WTC11 (cell line): ENCODE data around the gene EXOSC2. TPM values are rescaled to one million over a fixed set of nuclear protein-coding genes. Genes with fewer than 3 reads are reported as not detected.

Source experiments
- CREB1 ChIP-seq: sonication (generic); formaldehyde crosslinking; IDR thresholded peaks from 2 replicates; pipeline ENCODE4 v1.8.0; 2023; ENCODE audit warnings: mild to moderate bottlenecking, missing genetic modification reagents
- FOXK1 ChIP-seq: sonication (generic); formaldehyde crosslinking; IDR thresholded peaks from 2 replicates; pipeline ENCODE4 v1.8.0; 2022; ENCODE audit warnings: mild to moderate bottlenecking, moderate library complexity, missing genetic modification reagents
- IRF2 ChIP-seq: sonication (generic); formaldehyde crosslinking; IDR thresholded peaks from 2 replicates; pipeline ENCODE4 v1.8.0; 2022; ENCODE audit warnings: low read depth, missing genetic modification reagents, borderline replicate concordance
- JUN ChIP-seq: sonication (generic); formaldehyde crosslinking; IDR thresholded peaks from 2 replicates; pipeline ENCODE4 v1.8.0; 2023; ENCODE audit warnings: mild to moderate bottlenecking, missing genetic modification reagents
- MLX ChIP-seq: sonication (generic); formaldehyde crosslinking; IDR thresholded peaks from 2 replicates; pipeline ENCODE4 v1.8.1; 2023; ENCODE audit warnings: mild to moderate bottlenecking, missing genetic modification reagents, moderate library complexity
- PRRX2 ChIP-seq: fragments of 250-450 bp; sonication (Bioruptor Pico); IDR thresholded peaks from 2 replicates; pipeline ENCODE4 v1.8.0; 2021; ENCODE audit warnings: mild to moderate bottlenecking
- RELA ChIP-seq: sonication (generic); formaldehyde crosslinking; IDR thresholded peaks from 2 replicates; pipeline ENCODE4 v1.8.1; 2022; ENCODE audit warnings: missing genetic modification reagents, mild to moderate bottlenecking, borderline replicate concordance
- SMAD3 ChIP-seq: sonication (generic); formaldehyde crosslinking; IDR thresholded peaks from 2 replicates; pipeline ENCODE4 v1.8.0; 2022; ENCODE audit warnings: missing genetic modification reagents, mild to moderate bottlenecking, borderline replicate concordance
- TEAD4 ChIP-seq: sonication (generic); formaldehyde crosslinking; IDR thresholded peaks from 2 replicates; pipeline ENCODE4 v1.8.0; 2022; ENCODE audit warnings: mild to moderate bottlenecking, missing genetic modification reagents
- ZNF232 ChIP-seq: sonication (generic); formaldehyde crosslinking; IDR thresholded peaks from 2 replicates; pipeline ENCODE4 v1.8.0; 2022; ENCODE audit warnings: mild to moderate bottlenecking, missing genetic modification reagents
- total RNA-seq: library from RNA; stranded (reverse); gene quantifications from 3 replicates; pipeline ENCODE4 v1.2.3, GENCODE V29; 2021
- TF ChIP-seq, protein P1 (sequence below): sonication (generic); formaldehyde crosslinking; IDR thresholded peaks from 2 replicates; pipeline ENCODE4 v1.8.0; 2023; ENCODE audit warnings: mild to moderate bottlenecking, missing genetic modification reagents
- TF ChIP-seq, protein P2 (sequence below): fragments of 250-450 bp; sonication (Bioruptor Pico); IDR thresholded peaks from 2 replicates; pipeline ENCODE4 v1.9.0; 2021; ENCODE audit warnings: mild to moderate bottlenecking
- TF ChIP-seq, protein P3 (sequence below): fragments of 250-450 bp; sonication (Bioruptor Pico); IDR thresholded peaks from 2 replicates; pipeline ENCODE4 v1.9.0; 2021; ENCODE audit warnings: moderate library complexity, mild to moderate bottlenecking, inconsistent platforms, borderline replicate concordance
- TF ChIP-seq, protein P4 (sequence below): fragments of 250-450 bp; sonication (Bioruptor Pico); IDR thresholded peaks from 2 replicates; pipeline ENCODE4 v1.9.0; 2021; ENCODE audit warnings: mild to moderate bottlenecking, borderline replicate concordance
- TF ChIP-seq, protein P5 (sequence below): sonication (generic); formaldehyde crosslinking; IDR thresholded peaks from 2 replicates; pipeline ENCODE4 v1.8.1; 2023; ENCODE audit warnings: mild to moderate bottlenecking, missing genetic modification reagents, borderline replicate concordance
- TF ChIP-seq, protein P6 (sequence below): sonication (generic); formaldehyde crosslinking; IDR thresholded peaks from 2 replicates; pipeline ENCODE4 v1.8.1; 2022; ENCODE audit warnings: low read depth, missing genetic modification reagents, borderline replicate concordance
- TF ChIP-seq, protein P7 (sequence below): sonication (generic); formaldehyde crosslinking; IDR thresholded peaks from 2 replicates; pipeline ENCODE4 v1.8.0; 2022; ENCODE audit warnings: mild to moderate bottlenecking, missing genetic modification reagents

EXOSC2 gene
- total RNA-seq, 1 experiment from 2014 or later = 76.1 TPM

DNA sequence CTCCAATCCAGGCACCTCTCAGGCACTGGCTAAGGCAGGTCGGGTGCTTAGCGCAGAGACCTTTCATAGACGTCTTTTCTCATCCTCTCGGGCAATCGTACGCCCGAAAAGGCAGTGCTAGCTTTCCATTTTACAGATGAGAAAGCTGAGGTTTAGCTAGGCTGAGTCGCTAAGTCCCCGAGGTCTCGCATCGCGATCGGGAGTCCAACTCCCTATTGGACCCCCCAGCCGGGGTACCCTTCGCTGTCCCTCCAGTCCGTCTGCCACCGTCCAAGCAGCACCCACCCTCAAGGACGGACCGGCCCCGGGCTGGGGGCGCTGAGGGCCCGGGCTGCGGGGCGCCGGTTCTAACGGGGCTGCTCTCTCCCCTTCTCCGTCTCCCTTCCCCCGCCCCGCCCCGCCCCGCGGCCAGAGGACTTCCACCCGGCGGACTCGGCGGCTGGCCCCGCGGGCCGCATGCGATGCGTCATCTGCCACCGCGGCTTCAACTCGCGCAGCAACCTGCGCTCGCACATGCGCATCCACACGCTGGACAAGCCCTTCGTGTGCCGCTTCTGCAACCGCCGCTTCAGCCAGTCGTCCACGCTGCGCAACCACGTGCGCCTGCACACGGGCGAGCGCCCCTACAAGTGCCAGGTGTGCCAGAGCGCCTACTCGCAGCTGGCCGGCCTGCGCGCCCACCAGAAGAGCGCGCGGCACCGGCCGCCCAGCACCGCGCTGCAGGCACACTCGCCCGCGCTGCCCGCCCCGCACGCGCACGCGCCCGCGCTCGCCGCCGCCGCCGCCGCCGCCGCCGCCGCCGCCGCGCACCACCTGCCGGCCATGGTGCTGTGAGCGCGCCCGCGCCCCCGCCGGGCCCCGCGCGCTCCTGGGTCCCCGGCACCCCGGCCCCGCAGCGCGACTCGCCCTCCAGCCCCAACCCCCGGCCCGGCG, 12.5 kb upstream of the EXOSC2 start (continued):
- TF ChIP-seq, protein P1, sequence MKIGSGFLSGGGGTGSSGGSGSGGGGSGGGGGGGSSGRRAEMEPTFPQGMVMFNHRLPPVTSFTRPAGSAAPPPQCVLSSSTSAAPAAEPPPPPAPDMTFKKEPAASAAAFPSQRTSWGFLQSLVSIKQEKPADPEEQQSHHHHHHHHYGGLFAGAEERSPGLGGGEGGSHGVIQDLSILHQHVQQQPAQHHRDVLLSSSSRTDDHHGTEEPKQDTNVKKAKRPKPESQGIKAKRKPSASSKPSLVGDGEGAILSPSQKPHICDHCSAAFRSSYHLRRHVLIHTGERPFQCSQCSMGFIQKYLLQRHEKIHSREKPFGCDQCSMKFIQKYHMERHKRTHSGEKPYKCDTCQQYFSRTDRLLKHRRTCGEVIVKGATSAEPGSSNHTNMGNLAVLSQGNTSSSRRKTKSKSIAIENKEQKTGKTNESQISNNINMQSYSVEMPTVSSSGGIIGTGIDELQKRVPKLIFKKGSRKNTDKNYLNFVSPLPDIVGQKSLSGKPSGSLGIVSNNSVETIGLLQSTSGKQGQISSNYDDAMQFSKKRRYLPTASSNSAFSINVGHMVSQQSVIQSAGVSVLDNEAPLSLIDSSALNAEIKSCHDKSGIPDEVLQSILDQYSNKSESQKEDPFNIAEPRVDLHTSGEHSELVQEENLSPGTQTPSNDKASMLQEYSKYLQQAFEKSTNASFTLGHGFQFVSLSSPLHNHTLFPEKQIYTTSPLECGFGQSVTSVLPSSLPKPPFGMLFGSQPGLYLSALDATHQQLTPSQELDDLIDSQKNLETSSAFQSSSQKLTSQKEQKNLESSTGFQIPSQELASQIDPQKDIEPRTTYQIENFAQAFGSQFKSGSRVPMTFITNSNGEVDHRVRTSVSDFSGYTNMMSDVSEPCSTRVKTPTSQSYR (CRISPR knock-in tag) = 0 out of 2 replicates have a peak, but pooled peaks have one; percentile 53
- TF ChIP-seq, protein P2, sequence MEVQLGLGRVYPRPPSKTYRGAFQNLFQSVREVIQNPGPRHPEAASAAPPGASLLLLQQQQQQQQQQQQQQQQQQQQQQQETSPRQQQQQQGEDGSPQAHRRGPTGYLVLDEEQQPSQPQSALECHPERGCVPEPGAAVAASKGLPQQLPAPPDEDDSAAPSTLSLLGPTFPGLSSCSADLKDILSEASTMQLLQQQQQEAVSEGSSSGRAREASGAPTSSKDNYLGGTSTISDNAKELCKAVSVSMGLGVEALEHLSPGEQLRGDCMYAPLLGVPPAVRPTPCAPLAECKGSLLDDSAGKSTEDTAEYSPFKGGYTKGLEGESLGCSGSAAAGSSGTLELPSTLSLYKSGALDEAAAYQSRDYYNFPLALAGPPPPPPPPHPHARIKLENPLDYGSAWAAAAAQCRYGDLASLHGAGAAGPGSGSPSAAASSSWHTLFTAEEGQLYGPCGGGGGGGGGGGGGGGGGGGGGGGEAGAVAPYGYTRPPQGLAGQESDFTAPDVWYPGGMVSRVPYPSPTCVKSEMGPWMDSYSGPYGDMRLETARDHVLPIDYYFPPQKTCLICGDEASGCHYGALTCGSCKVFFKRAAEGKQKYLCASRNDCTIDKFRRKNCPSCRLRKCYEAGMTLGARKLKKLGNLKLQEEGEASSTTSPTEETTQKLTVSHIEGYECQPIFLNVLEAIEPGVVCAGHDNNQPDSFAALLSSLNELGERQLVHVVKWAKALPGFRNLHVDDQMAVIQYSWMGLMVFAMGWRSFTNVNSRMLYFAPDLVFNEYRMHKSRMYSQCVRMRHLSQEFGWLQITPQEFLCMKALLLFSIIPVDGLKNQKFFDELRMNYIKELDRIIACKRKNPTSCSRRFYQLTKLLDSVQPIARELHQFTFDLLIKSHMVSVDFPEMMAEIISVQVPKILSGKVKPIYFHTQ = no peak
- TF ChIP-seq, protein P3, sequence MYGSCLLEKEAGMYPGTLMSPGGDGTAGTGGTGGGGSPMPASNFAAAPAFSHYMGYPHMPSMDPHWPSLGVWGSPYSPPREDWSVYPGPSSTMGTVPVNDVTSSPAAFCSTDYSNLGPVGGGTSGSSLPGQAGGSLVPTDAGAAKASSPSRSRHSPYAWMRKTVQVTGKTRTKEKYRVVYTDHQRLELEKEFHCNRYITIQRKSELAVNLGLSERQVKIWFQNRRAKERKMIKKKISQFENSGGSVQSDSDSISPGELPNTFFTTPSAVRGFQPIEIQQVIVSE (CRISPR knock-in tag) = no peak
- TF ChIP-seq, protein P4, sequence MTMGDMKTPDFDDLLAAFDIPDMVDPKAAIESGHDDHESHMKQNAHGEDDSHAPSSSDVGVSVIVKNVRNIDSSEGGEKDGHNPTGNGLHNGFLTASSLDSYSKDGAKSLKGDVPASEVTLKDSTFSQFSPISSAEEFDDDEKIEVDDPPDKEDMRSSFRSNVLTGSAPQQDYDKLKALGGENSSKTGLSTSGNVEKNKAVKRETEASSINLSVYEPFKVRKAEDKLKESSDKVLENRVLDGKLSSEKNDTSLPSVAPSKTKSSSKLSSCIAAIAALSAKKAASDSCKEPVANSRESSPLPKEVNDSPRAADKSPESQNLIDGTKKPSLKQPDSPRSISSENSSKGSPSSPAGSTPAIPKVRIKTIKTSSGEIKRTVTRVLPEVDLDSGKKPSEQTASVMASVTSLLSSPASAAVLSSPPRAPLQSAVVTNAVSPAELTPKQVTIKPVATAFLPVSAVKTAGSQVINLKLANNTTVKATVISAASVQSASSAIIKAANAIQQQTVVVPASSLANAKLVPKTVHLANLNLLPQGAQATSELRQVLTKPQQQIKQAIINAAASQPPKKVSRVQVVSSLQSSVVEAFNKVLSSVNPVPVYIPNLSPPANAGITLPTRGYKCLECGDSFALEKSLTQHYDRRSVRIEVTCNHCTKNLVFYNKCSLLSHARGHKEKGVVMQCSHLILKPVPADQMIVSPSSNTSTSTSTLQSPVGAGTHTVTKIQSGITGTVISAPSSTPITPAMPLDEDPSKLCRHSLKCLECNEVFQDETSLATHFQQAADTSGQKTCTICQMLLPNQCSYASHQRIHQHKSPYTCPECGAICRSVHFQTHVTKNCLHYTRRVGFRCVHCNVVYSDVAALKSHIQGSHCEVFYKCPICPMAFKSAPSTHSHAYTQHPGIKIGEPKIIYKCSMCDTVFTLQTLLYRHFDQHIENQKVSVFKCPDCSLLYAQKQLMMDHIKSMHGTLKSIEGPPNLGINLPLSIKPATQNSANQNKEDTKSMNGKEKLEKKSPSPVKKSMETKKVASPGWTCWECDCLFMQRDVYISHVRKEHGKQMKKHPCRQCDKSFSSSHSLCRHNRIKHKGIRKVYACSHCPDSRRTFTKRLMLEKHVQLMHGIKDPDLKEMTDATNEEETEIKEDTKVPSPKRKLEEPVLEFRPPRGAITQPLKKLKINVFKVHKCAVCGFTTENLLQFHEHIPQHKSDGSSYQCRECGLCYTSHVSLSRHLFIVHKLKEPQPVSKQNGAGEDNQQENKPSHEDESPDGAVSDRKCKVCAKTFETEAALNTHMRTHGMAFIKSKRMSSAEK (CRISPR knock-in tag) = no peak
- TF ChIP-seq CREB1 (CRISPR knock-in tag) (peak; percentile 85), IRF2 (peak; percentile 70; the same call in 1 of the 2 replicates), ZNF232 (CRISPR knock-in tag) (peak; percentile 15; the same call in 1 of the 2 replicates), PRRX2 (CRISPR knock-in tag) (no peak), FOXK1 (CRISPR knock-in tag) (peak; percentile 83), JUN (CRISPR knock-in tag) (peak; percentile 90; the same call in 1 of the 2 replicates), TEAD4 (CRISPR knock-in tag) (no peak), SMAD3 (CRISPR knock-in tag) (no peak), RELA (0 out of 2 replicates have a peak, but pooled peaks have one; percentile 34), MLX (CRISPR knock-in tag) (no peak)
- TF ChIP-seq, protein P5, sequence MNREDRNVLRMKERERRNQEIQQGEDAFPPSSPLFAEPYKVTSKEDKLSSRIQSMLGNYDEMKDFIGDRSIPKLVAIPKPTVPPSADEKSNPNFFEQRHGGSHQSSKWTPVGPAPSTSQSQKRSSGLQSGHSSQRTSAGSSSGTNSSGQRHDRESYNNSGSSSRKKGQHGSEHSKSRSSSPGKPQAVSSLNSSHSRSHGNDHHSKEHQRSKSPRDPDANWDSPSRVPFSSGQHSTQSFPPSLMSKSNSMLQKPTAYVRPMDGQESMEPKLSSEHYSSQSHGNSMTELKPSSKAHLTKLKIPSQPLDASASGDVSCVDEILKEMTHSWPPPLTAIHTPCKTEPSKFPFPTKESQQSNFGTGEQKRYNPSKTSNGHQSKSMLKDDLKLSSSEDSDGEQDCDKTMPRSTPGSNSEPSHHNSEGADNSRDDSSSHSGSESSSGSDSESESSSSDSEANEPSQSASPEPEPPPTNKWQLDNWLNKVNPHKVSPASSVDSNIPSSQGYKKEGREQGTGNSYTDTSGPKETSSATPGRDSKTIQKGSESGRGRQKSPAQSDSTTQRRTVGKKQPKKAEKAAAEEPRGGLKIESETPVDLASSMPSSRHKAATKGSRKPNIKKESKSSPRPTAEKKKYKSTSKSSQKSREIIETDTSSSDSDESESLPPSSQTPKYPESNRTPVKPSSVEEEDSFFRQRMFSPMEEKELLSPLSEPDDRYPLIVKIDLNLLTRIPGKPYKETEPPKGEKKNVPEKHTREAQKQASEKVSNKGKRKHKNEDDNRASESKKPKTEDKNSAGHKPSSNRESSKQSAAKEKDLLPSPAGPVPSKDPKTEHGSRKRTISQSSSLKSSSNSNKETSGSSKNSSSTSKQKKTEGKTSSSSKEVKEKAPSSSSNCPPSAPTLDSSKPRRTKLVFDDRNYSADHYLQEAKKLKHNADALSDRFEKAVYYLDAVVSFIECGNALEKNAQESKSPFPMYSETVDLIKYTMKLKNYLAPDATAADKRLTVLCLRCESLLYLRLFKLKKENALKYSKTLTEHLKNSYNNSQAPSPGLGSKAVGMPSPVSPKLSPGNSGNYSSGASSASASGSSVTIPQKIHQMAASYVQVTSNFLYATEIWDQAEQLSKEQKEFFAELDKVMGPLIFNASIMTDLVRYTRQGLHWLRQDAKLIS = no peak
- TF ChIP-seq, protein P6, sequence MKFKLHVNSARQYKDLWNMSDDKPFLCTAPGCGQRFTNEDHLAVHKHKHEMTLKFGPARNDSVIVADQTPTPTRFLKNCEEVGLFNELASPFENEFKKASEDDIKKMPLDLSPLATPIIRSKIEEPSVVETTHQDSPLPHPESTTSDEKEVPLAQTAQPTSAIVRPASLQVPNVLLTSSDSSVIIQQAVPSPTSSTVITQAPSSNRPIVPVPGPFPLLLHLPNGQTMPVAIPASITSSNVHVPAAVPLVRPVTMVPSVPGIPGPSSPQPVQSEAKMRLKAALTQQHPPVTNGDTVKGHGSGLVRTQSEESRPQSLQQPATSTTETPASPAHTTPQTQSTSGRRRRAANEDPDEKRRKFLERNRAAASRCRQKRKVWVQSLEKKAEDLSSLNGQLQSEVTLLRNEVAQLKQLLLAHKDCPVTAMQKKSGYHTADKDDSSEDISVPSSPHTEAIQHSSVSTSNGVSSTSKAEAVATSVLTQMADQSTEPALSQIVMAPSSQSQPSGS (CRISPR knock-in tag) = 0 out of 2 replicates have a peak, but pooled peaks have one; percentile 48
- TF ChIP-seq, protein P7, sequence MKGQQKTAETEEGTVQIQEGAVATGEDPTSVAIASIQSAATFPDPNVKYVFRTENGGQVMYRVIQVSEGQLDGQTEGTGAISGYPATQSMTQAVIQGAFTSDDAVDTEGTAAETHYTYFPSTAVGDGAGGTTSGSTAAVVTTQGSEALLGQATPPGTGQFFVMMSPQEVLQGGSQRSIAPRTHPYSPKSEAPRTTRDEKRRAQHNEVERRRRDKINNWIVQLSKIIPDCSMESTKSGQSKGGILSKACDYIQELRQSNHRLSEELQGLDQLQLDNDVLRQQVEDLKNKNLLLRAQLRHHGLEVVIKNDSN (CRISPR knock-in tag) = peak; percentile 40; the same call in 1 of the 2 replicates
